T-cell (primary cell): ENCODE data around the gene IQSEC3. TPM values are rescaled to one million over a fixed set of nuclear protein-coding genes. Genes with fewer than 3 reads are reported as not detected.
"Not testable (repeated sequence)": the region's sequence is repeated elsewhere in the genome, so short reads cannot be mapped to it uniquely, and the experiment has no call there.

Source experiments
- ATAC-seq, 4 experiments: fragments of 200-7000 bp in 3 of 4; fragments of 150-1000 bp in 1 of 4; cut with Tn5 transposase; replicated peaks in 1 of 4; 1 replicate in 3 of 4; 2 replicates in 1 of 4; pipeline ENCODE4 v1.10.0; 2021; ENCODE audit warnings: moderate library complexity in 3 of 4, mild to moderate bottlenecking in 2 of 4, moderate number of reproducible peaks in 1 of 4
- CTCF ChIA-PET, 2 donors: fragments of 300-600 bp; sonication (Branson Sonifier 250); formaldehyde crosslinking; loops; one replicate each; lab custom pipeline; 2022; ENCODE audit warnings: antibody characterized with exemption in 2 of 2; lab: Charles Lee
- POLR2A ChIA-PET, 2 donors: fragments of 300-600 bp; sonication (Branson Sonifier 250); formaldehyde crosslinking; loops; one replicate each; lab custom pipeline; 2022; ENCODE audit warnings: antibody characterized with exemption in 2 of 2; lab: Charles Lee
- DNase-seq, 35 experiments: peaks; one replicate each; pipeline versions ENCODE4 v3.0.0 to v3.0.0-alpha.2; 2013 to 2023
- H3K27ac ChIP-seq: one replicate; pipeline ENCODE4 v1.5.1; 2013; ENCODE audit warnings: low read length
- H3K27me3 ChIP-seq, 2 experiments: replicated peaks in 1 of 2; 1 replicate in 1 of 2; 2 replicates in 1 of 2; pipeline versions ENCODE4 v1.6.1 to v1.7.0; 2013; ENCODE audit warnings: low read length in 1 of 2, mixed read lengths in 1 of 2; ENCODE audit not compliant: control insufficient read depth in 2 of 2, insufficient read depth in 2 of 2; ENCODE audit errors: extremely low read depth in 1 of 2
- H3K36me3 ChIP-seq, 2 donors: 1 replicate in 1 of 2; 2 replicates in 1 of 2; pipeline versions ENCODE4 v1.6.1 to v1.7.0; 2013; ENCODE audit warnings: low read length in 1 of 2; ENCODE audit not compliant: control insufficient read depth in 2 of 2, insufficient read depth in 1 of 2; ENCODE audit errors: extremely low read depth in 1 of 2
- H3K4me1 ChIP-seq, 2 experiments: 1 replicate in 1 of 2; 2 replicates in 1 of 2; pipeline versions ENCODE4 v1.6.1 to v1.7.0; 2013; ENCODE audit warnings: low read length in 2 of 2, mixed read lengths in 1 of 2; ENCODE audit not compliant: insufficient read depth in 2 of 2, control insufficient read depth in 1 of 2; ENCODE audit errors: extremely low read depth in 1 of 2
- H3K4me3 ChIP-seq, 2 donors: 1 replicate in 1 of 2; 2 replicates in 1 of 2; pipeline versions ENCODE4 v1.5.1 to v1.7.0; 2013; ENCODE audit warnings: mild to moderate bottlenecking in 2 of 2, low read length in 1 of 2, moderate library complexity in 1 of 2; ENCODE audit not compliant: control insufficient read depth in 1 of 2; ENCODE audit errors: extremely low read depth in 1 of 2
- H3K9me3 ChIP-seq: 2 replicates; pipeline ENCODE4 v1.7.0; 2013
- H3K27ac Mint-ChIP-seq, 2 donors: one replicate each; pipeline ENCODE4 v1.8.0; 2020 to 2021; ENCODE audit warnings: mild to moderate bottlenecking in 2 of 2, mixed read lengths in 2 of 2
- H3K27me3 Mint-ChIP-seq, 2 donors: one replicate each; pipeline ENCODE4 v1.8.0; 2021 to 2022; ENCODE audit warnings: mixed read lengths in 2 of 2
- H3K36me3 Mint-ChIP-seq: one replicate; pipeline ENCODE4 v1.8.0; 2021; ENCODE audit warnings: mixed read lengths
- H3K4me1 Mint-ChIP-seq, 3 donors: one replicate each; pipeline ENCODE4 v1.8.0; 2020 to 2022; ENCODE audit warnings: mixed read lengths in 3 of 3, mild to moderate bottlenecking in 1 of 3
- H3K4me3 Mint-ChIP-seq, 3 donors: one replicate each; pipeline ENCODE4 v1.8.0; 2020 to 2022; ENCODE audit warnings: mild to moderate bottlenecking in 3 of 3, mixed read lengths in 3 of 3, moderate library complexity in 3 of 3
- H3K9me3 Mint-ChIP-seq, 3 donors: one replicate each; pipeline ENCODE4 v1.8.0; 2020 to 2022; ENCODE audit warnings: mixed read lengths in 3 of 3
- WGBS: methylation state at CpG from one replicate; pipeline ENCODE4 v1.1.5; 2013; ENCODE audit warnings: missing lambda C conversion rate; ENCODE audit not compliant: insufficient coverage; 5-methylcytosine and 5-hydroxymethylcytosine counted together
- total RNA-seq, 35 experiments: library from RNA in 6 of 35; stranded (reverse) in 6 of 35; fragments of 120-200 nt in 1 of 35; gene quantifications; one replicate each; pipeline versions ENCODE4 v1.2.1 to v1.2.4 and lab custom pipeline; 2013 to 2026

Gene IQSEC3
- total RNA-seq, 5 donors from 2014 or later (not counting 1 experiment from before 2014, with no cell fraction given): 0.30 to 7.3 (median 2.9) TPM

- Mint-ChIP-seq H3K4me1 (peaks cover 0 to 4% (median 2%) of the 10 kb centered on the region in 3 donors), H3K9me3 (no peaks in the 10 kb centered on the region), H3K4me3 (no peak overlapping the region), H3K36me3 (no peaks in the 10 kb centered on the region), H3K27ac (no peak overlapping the region), H3K27me3 (peaks cover 32 to 50% of the 10 kb centered on the region in 2 donors)
- Histone ChIP-seq H3K36me3 (no peaks in the 10 kb centered on the region), H3K27ac (no peak overlapping the region), H3K27me3 (peaks cover 0 to 52% of the 10 kb centered on the region in 2 experiments), H3K4me3 (no peak overlapping the region), H3K4me1 (peaks cover 0 to 8% of the 10 kb centered on the region in 2 experiments), H3K9me3 (no peaks in the 10 kb centered on the region)
- WGBS: 81% methylated on average over 6 of the region's 6 CpGs
- ATAC-seq (no peak), DNase-seq (no peak)
- POLR2A ChIA-PET: no interaction called here
- CTCF ChIA-PET: no interaction called here
These were observed 148.5 kb downstream of the IQSEC3 start for GRCh38 chr12:215116-215515.

DNA sequence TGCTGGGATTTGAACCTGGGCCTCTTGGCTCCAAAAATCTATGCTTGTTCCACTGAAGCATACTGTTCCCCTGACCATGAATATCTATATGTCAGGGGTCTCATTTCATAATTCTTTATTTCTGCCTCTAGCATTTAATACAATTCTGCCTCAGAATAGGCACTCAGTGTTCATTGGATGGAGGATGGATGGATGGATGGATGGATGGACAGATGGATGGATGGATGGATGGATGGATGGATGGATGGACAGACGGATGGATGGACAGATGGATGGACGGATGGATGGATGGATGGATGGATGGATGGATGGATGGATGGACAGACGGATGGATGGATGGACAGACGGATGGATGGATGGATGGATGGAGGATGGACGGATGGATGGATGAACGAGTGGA, 150.5 kb downstream of the IQSEC3 start:
- CTCF ChIA-PET, POLR2A ChIA-PET: not testable (repeated sequence)
- WGBS: 72% methylated on average over 6 of the region's 6 CpGs

GRCh38 chr12:218221-218620, 151.7 kb downstream of the IQSEC3 start:
- ATAC-seq: no peak
- POLR2A ChIA-PET: no interaction called here
- no peaks in the 10 kb centered on the region for H3K36me3 ChIP-seq
- no peak for DNase-seq
- H3K9me3 ChIP-seq: no peaks in the 10 kb centered on the region
- Mint-ChIP-seq H3K9me3 (no peaks in the 10 kb centered on the region), H3K4me1 (peaks cover 0 to 4% (median 0%) of the 10 kb centered on the region in 3 donors), H3K27ac (no peak overlapping the region), H3K36me3 (no peaks in the 10 kb centered on the region), H3K4me3 (no peak overlapping the region), H3K27me3 (peaks cover 11 to 34% of the 10 kb centered on the region in 2 donors)
- CTCF ChIA-PET: no interaction called here
- H3K27me3 ChIP-seq: peaks cover 0 to 45% of the 10 kb centered on the region in 2 experiments
- no peak overlapping the region for H3K4me3 ChIP-seq
- H3K27ac ChIP-seq: no peak overlapping the region
- WGBS: 93% methylated on average over 5 of the region's 5 CpGs
- peaks cover 0 to 8% of the 10 kb centered on the region in 2 experiments for H3K4me1 ChIP-seq

More for the DNA sequence above, 150.5 kb downstream of the IQSEC3 start:
- not testable (repeated sequence) for H3K9me3 ChIP-seq, H3K4me3 Mint-ChIP-seq, H3K36me3 Mint-ChIP-seq, ATAC-seq, H3K4me1 Mint-ChIP-seq, H3K9me3 Mint-ChIP-seq, H3K27ac Mint-ChIP-seq, DNase-seq, H3K4me3 ChIP-seq, H3K4me1 ChIP-seq, H3K27ac ChIP-seq, H3K36me3 ChIP-seq
- H3K27me3 Mint-ChIP-seq: peaks cover 17 to 36% of the 10 kb centered on the region in 2 donors
- H3K27me3 ChIP-seq: peaks cover 0 to 54% of the 10 kb centered on the region in 2 experiments

GRCh38 chr12:218728-219590, 152.4 kb downstream of the IQSEC3 start:
- Histone ChIP-seq H3K4me1 (peaks cover 0 to 8% of the 10 kb centered on the region in 2 experiments), H3K27me3 (peaks cover 0 to 38% of the 10 kb centered on the region in 2 experiments), H3K36me3 (no peaks in the 10 kb centered on the region), H3K4me3 (no peak overlapping the region), H3K27ac (no peak overlapping the region), H3K9me3 (no peaks in the 10 kb centered on the region)
- H3K27me3 Mint-ChIP-seq: peaks cover 7 to 26% of the 10 kb centered on the region in 2 donors
- ChIA-PET CTCF (no interaction called here), POLR2A (no interaction called here)
- WGBS: 88% methylated on average over 25 of the region's 30 CpGs
- no peak overlapping the region for H3K27ac Mint-ChIP-seq
- peaks cover 0 to 4% (median 0%) of the 10 kb centered on the region in 3 donors for H3K4me1 Mint-ChIP-seq
- DNase-seq (no peak), ATAC-seq (no peak)
- no peaks in the 10 kb centered on the region for H3K36me3 Mint-ChIP-seq
- no peaks in the 10 kb centered on the region for H3K9me3 Mint-ChIP-seq
- no peak overlapping the region for H3K4me3 Mint-ChIP-seq

DNA sequence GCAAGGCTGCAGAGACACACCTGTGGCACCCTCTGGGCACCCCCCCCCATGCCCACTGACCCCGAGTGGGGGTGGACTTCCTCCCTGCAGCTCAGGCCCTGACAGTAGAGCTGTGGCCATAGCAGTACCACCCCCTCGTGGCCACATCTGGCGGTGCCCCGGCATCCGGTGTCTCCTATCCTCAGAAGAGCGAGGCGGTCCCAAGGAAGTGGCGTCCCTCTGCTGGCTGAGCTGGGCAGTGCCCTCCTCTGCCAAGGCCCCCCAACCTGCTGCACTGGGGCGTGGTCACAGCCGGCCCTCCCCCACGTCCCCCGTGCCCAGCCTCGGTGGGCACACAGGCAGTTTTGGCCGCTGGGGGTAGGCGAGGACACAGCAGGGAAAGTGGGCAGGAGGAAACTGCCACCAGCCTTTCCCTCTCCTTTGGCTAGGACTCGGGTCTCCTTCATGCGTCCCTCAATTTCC, 153.4 kb downstream of the IQSEC3 start:
- POLR2A ChIA-PET: no interaction called here
- peaks cover 0 to 28% of the 10 kb centered on the region in 2 experiments for H3K27me3 ChIP-seq
- DNase-seq (peak in 33 of 35 experiments; percentile 5 to 62 (median 36)), ATAC-seq (peak; percentile 64 to 72 (median 68))
- Mint-ChIP-seq H3K27ac (no peak overlapping the region), H3K36me3 (no peaks in the 10 kb centered on the region), H3K4me1 (peaks cover 0 to 4% (median 0%) of the 10 kb centered on the region in 3 donors), H3K27me3 (peaks cover 7 to 21% of the 10 kb centered on the region in 2 donors), H3K9me3 (no peaks in the 10 kb centered on the region), H3K4me3 (no peak overlapping the region)
- no peak overlapping the region for H3K27ac ChIP-seq
- no peaks in the 10 kb centered on the region for H3K9me3 ChIP-seq
- CTCF ChIA-PET: no interaction called here
- WGBS: 7% methylated on average over 14 of the region's 17 CpGs
- peaks cover 0 to 8% of the 10 kb centered on the region in 2 experiments for H3K4me1 ChIP-seq
- H3K4me3 ChIP-seq: no peak overlapping the region
- H3K36me3 ChIP-seq: no peaks in the 10 kb centered on the region

- CTCF ChIA-PET: no interaction called here
- Histone ChIP-seq H3K27ac (no peak overlapping the region), H3K36me3 (no peaks in the 10 kb centered on the region), H3K4me1 (peaks cover 0 to 8% of the 10 kb centered on the region in 2 experiments), H3K9me3 (no peaks in the 10 kb centered on the region), H3K27me3 (peaks cover 0 to 26% of the 10 kb centered on the region in 2 experiments), H3K4me3 (no peak overlapping the region)
- H3K4me1 Mint-ChIP-seq: peaks cover 0 to 4% (median 0%) of the 10 kb centered on the region in 3 donors
- POLR2A ChIA-PET: no interaction called here
- H3K36me3 Mint-ChIP-seq: no peaks in the 10 kb centered on the region
- DNase-seq: no peak
- peaks cover 7 to 16% of the 10 kb centered on the region in 2 donors for H3K27me3 Mint-ChIP-seq
- no peaks in the 10 kb centered on the region for H3K9me3 Mint-ChIP-seq
- H3K4me3 Mint-ChIP-seq: no peak overlapping the region
- no peak overlapping the region for H3K27ac Mint-ChIP-seq
- 83% methylated on average over 1 of the region's 6 CpGs for WGBS
- ATAC-seq: no peak
These were observed 153.9 kb downstream of the IQSEC3 start for GRCh38 chr12:220491-220890.
